ENCODE results near the gene AHRR.

DNA sequence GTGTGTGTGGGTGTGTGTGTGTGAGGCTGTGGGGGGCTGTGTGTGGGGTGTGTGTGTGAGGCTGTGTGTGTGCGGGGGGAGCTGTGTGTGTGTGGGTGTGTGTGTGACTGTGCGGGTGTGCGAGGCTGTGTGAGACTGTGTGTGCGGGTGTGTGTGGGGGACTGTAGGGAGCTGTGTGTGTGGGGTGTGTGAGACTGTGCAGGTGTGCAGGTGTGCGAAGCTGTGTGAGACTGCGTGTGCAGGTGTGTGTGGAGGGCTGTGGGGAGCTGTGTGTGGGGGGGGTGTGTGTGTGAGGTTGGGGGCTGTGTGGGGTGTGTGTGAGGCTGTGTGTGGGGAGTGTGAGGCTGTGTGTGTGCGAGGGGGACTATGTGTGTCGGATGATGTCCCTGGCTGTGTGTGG, 23.2 kb downstream of the AHRR start:
- TF ChIP-seq, protein P1, sequence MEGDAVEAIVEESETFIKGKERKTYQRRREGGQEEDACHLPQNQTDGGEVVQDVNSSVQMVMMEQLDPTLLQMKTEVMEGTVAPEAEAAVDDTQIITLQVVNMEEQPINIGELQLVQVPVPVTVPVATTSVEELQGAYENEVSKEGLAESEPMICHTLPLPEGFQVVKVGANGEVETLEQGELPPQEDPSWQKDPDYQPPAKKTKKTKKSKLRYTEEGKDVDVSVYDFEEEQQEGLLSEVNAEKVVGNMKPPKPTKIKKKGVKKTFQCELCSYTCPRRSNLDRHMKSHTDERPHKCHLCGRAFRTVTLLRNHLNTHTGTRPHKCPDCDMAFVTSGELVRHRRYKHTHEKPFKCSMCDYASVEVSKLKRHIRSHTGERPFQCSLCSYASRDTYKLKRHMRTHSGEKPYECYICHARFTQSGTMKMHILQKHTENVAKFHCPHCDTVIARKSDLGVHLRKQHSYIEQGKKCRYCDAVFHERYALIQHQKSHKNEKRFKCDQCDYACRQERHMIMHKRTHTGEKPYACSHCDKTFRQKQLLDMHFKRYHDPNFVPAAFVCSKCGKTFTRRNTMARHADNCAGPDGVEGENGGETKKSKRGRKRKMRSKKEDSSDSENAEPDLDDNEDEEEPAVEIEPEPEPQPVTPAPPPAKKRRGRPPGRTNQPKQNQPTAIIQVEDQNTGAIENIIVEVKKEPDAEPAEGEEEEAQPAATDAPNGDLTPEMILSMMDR (IDR thresholded peaks at IDR 0.05; ENCODE audit: poor library complexity): no peak
- TF ChIP-seq EZH2 (IDR thresholded peaks at IDR 0.05; ENCODE audit: borderline replicate concordance) (no peak), EZH2phosphoT487 (IDR thresholded peaks at IDR 0.05; ENCODE audit: low read depth, severe bottlenecking, unreplicated experiment) (no peak)
